Activated naive CD4-positive, alpha-beta T cell treated with anti-CD3 and anti-CD28 coated beads for 36 hours (primary cell): Measurements from ENCODE around the gene GTSE1. TPM values are rescaled to one million over a fixed set of nuclear protein-coding genes. Genes with fewer than 3 reads are reported as not detected.
"Not testable (repeated sequence)": the region's sequence is repeated elsewhere in the genome, so short reads cannot be mapped to it uniquely, and the experiment has no call there.

Experiments used
- CTCF ChIA-PET: fragments of 350-600 bp; sonication (Branson Sonifier 250); formaldehyde crosslinking; loops from one replicate; lab custom pipeline; 2021; ENCODE audit warnings: antibody characterized with exemption; lab: Charles Lee
- DNase-seq: peaks from one replicate; pipeline ENCODE4 v3.0.0-alpha.2; 2020
- H3K27ac Mint-ChIP-seq: one replicate; pipeline ENCODE4 v1.8.0; 2021; ENCODE audit warnings: mild to moderate bottlenecking, mixed read lengths
- H3K27me3 Mint-ChIP-seq: one replicate; pipeline ENCODE4 v1.8.0; 2021; ENCODE audit warnings: low read depth, mixed read lengths
- H3K36me3 Mint-ChIP-seq: one replicate; pipeline ENCODE4 v1.8.0; 2021; ENCODE audit warnings: low read depth, mixed read lengths
- H3K4me1 Mint-ChIP-seq: one replicate; pipeline ENCODE4 v1.8.0; 2021; ENCODE audit warnings: low read depth, mixed read lengths
- H3K4me3 Mint-ChIP-seq: one replicate; pipeline ENCODE4 v1.8.0; 2021; ENCODE audit warnings: mild to moderate bottlenecking, moderate library complexity, mixed read lengths
- H3K9me3 Mint-ChIP-seq: one replicate; pipeline ENCODE4 v1.8.0; 2021; ENCODE audit warnings: mixed read lengths
- intact Hi-C: fragments of 100-400 bp; cut with micrococcal nuclease; formaldehyde crosslinking; loops from one replicate; pipeline ENCODE4 v1.15.1; 2023
- total RNA-seq, 2 experiments: library from RNA; stranded (reverse); gene quantifications; one replicate each; pipeline ENCODE4 v1.2.3, GENCODE V29; 2021

The GTSE1 gene
- total RNA-seq, 2 experiments from 2014 or later = 39.7 to 39.8 TPM

DNA sequence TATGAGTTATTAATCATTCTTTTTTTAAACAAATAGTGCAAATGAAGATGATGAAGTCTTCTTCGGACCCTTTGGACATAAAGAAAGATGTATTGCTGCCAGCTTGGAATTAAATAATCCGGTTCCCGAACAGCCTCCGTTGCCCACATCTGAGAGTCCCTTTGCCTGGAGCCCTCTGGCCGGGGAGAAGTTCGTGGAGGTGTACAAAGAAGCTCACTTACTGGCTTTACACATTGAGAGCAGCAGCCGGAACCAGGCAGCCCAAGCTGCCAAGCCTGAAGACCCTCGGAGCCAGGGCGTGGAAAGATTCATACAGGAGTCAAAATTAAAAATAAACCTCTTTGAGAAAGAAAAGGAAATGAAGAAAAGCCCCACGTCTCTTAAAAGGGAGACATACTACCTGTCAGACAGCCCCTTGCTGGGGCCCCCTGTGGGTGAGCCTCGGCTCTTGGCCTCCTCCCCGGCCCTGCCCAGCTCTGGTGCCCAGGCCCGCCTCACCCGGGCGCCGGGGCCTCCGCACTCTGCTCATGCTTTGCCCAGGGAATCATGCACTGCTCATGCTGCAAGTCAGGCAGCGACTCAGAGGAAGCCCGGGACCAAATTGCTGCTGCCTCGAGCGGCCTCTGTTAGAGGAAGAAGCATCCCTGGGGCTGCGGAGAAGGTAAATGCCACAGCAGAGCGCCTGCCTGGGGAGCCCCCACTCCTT, 11.8 kb downstream of the GTSE1 start:
- Mint-ChIP-seq H3K36me3 (peaks cover 22% of the 10 kb centered on the region), H3K27ac (no peak overlapping the region), H3K9me3 (no peaks in the 10 kb centered on the region), H3K4me1 (peaks cover 2% of the 10 kb centered on the region), H3K4me3 (no peak overlapping the region), H3K27me3 (no peaks in the 10 kb centered on the region)
- intact Hi-C loops = no loop called here
- CTCF ChIA-PET = no interaction called here
- no peak for DNase-seq

DNA sequence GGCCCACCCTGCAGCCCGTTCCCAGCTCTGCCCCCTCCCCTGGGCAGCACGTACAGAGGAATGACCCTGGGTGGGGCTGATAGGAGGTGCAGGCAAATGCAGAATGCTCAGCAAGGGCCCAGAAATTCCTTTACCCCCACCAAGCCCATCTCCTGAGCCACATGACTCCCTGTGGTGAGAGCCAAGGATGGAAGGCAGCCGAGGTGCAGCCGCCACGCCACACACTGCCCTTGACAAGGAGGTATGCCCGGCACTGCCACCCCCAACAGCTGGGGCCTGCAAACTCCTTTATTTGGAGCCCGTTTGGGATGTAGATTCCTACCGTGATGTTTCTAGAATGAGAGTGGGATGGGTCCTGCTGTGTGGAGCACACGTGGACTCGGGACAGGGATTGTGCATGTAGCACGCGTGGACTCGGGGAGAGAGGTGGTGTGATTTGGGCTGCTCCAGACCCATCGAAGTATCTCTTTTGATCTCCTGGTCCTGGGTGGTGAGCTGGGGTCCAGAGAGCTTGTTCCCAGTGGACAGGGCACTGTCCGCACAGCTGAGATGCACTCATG, 12.9 kb downstream of the GTSE1 start:
- no peaks in the 10 kb centered on the region for H3K9me3 Mint-ChIP-seq
- intact Hi-C loops = loop anchor here (5.0 kb wide), 1 partner anchor 302 kb away; no protein-coding TSS in a partner anchor

DNA sequence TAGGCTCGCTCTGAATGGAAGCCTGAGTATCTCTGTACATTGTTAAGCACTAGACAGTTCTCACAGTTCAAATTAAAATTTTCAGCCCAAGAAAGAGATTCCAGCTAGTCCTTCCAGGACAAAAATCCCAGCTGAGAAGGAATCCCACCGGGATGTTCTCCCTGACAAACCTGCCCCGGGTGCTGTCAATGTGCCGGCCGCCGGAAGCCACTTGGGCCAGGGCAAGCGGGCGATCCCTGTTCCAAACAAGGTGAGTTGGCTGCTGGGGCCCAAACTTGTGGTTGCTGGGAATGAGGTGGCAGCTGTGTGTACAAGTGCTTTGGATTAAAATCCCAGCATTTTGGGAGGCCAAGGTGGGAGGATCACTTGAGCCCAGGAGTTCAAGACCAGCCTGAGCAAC, 15.4 kb downstream of the GTSE1 start:
- peaks cover 17% of the 10 kb centered on the region for H3K36me3 Mint-ChIP-seq
- intact Hi-C loops = loop anchor here (5.0 kb wide), 1 partner anchor 305 kb away; no protein-coding TSS in a partner anchor

More for the DNA sequence above, 12.9 kb downstream of the GTSE1 start:
- Mint-ChIP-seq H3K27ac (no peak overlapping the region), H3K4me3 (no peak overlapping the region), H3K4me1 (peaks cover 2% of the 10 kb centered on the region), H3K36me3 (peaks cover 19% of the 10 kb centered on the region), H3K27me3 (no peaks in the 10 kb centered on the region)
- CTCF ChIA-PET = no interaction called here
- DNase-seq = no peak

DNA sequence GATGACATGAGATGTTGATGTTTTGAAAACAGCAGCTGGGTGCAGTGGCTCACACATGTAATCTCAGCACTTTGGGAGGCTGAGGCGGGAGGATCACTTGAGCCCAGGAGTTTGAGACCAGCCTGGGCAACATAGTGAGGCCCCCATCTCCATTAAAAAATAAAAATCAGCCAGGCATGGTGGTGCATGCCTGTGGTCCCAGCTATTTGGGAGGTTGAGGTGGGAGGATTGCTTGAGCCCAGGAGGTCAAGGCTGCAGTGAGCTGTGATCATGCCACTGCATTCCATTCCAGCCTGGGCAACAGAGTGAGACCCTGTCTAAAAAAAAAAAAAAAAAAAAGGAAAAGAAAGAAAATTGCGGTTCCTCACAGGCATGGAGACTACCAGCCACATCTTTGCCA, 16.2 kb downstream of the GTSE1 start:
- not testable (repeated sequence) for H3K4me1 Mint-ChIP-seq, H3K9me3 Mint-ChIP-seq, H3K27ac Mint-ChIP-seq, H3K27me3 Mint-ChIP-seq, DNase-seq, H3K4me3 Mint-ChIP-seq
- intact Hi-C loops = loop anchor here (5.0 kb wide), 1 partner anchor 306 kb away; no protein-coding TSS in a partner anchor
- H3K36me3 Mint-ChIP-seq = peaks cover 23% of the 10 kb centered on the region
- CTCF ChIA-PET = interaction anchor here (0.9 to 2.8 kb wide), 3 partner anchors 16 to 191 kb away, joined by 3 to 14 read pairs (median 7); partner anchors contain the start of gene GTSE1

More for the DNA sequence above, 15.4 kb downstream of the GTSE1 start:
- H3K4me3 Mint-ChIP-seq = no peak overlapping the region
- DNase-seq = no peak
- H3K27ac Mint-ChIP-seq = no peak overlapping the region
- H3K9me3 Mint-ChIP-seq = no peaks in the 10 kb centered on the region
- CTCF ChIA-PET = interaction anchor here (0.9 to 2.8 kb wide), 3 partner anchors 56 to 299 kb away, joined by 3 to 14 read pairs (median 3); no protein-coding TSS in a partner anchor
- H3K4me1 Mint-ChIP-seq = no peaks in the 10 kb centered on the region
- no peaks in the 10 kb centered on the region for H3K27me3 Mint-ChIP-seq

DNA sequence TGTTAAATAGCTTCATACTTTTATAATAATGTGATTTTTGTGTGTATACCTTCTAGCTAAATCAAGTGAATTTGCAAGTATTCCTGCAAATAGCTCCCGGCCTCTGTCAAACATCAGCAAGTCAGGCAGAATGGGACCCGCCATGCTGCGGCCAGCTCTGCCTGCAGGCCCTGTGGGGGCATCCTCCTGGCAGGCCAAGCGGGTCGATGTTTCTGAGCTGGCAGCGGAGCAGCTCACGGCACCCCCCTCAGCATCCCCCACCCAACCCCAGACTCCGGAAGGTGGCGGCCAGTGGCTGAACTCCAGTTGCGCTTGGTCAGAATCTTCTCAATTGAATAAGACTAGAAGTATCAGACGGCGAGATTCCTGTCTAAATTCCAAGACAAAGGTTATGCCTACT, 19.3 kb downstream of the GTSE1 start:
- DNase-seq = no peak
- peaks cover 9% of the 10 kb centered on the region for H3K36me3 Mint-ChIP-seq
- intact Hi-C loops = no loop called here
- CTCF ChIA-PET = interaction anchor here (0.7 to 4.3 kb wide), 7 partner anchors 10 to 199 kb away, joined by 3 to 27 read pairs (median 5); no protein-coding TSS in a partner anchor
- no peaks in the 10 kb centered on the region for H3K4me1 Mint-ChIP-seq
- no peaks in the 10 kb centered on the region for H3K27me3 Mint-ChIP-seq
- no peak overlapping the region for H3K27ac Mint-ChIP-seq
- H3K9me3 Mint-ChIP-seq = no peaks in the 10 kb centered on the region
- no peak overlapping the region for H3K4me3 Mint-ChIP-seq

DNA sequence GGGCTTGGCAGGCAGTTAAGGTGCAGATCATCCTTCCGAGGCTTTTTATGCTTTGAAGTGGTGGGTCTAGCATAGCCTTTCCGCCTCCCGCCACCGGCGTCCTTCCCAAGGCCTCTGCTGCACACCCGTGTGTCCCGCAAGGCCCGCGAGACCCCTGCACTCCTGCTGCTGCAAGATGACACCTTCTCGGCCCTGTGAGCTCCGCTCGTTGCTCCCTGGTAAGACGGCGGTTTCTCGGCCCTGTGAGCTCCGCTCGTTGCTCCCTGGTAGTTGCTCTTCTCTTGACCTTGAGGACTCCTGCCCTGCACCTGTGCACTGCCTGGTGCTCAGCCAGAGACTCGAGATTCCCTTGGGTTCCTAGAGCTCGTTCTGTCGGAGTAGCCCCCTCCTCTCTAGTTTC, 21.0 kb downstream of the GTSE1 start:
- H3K9me3 Mint-ChIP-seq = no peaks in the 10 kb centered on the region
- no peaks in the 10 kb centered on the region for H3K27me3 Mint-ChIP-seq
- CTCF ChIA-PET = interaction anchor here (1.5 to 4.3 kb wide), 2 partner anchors 196 to 312 kb away, joined by 4 to 27 read pairs; no protein-coding TSS in a partner anchor
- intact Hi-C loops = no loop called here
- H3K4me3 Mint-ChIP-seq = no peak overlapping the region
- H3K27ac Mint-ChIP-seq = no peak overlapping the region
- DNase-seq = no peak
- H3K4me1 Mint-ChIP-seq = no peaks in the 10 kb centered on the region
- peaks cover 9% of the 10 kb centered on the region for H3K36me3 Mint-ChIP-seq

DNA sequence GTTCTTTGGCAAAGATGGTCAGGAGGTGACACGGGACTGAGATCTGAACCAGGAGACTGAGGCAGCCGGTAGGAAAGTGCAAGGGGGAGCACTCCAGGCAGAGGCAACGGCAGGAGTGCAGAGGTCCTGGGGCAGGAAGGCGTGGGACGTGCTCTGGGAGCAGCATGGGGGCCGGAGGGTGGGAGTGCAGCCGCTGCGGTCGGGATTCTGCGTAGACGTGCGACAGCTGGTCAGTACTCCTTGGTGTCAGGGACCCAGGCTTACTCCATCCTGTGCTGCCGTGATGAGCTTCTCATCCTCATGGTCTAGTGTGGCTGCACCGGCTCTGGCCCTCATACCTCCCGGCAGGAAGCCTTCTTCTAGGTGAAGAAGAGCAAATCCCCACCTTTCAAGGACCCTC, 21.9 kb downstream of the GTSE1 start:
- no peaks in the 10 kb centered on the region for H3K9me3 Mint-ChIP-seq
- CTCF ChIA-PET = interaction anchor here (1.5 to 4.3 kb wide), 2 partner anchors 197 to 313 kb away, joined by 4 to 27 read pairs; no protein-coding TSS in a partner anchor
- intact Hi-C loops = no loop called here
- H3K4me1 Mint-ChIP-seq = no peaks in the 10 kb centered on the region
- DNase-seq = no peak
- no peaks in the 10 kb centered on the region for H3K27me3 Mint-ChIP-seq
- H3K36me3 Mint-ChIP-seq = peaks cover 9% of the 10 kb centered on the region
- no peak overlapping the region for H3K4me3 Mint-ChIP-seq
- H3K27ac Mint-ChIP-seq = no peak overlapping the region

DNA sequence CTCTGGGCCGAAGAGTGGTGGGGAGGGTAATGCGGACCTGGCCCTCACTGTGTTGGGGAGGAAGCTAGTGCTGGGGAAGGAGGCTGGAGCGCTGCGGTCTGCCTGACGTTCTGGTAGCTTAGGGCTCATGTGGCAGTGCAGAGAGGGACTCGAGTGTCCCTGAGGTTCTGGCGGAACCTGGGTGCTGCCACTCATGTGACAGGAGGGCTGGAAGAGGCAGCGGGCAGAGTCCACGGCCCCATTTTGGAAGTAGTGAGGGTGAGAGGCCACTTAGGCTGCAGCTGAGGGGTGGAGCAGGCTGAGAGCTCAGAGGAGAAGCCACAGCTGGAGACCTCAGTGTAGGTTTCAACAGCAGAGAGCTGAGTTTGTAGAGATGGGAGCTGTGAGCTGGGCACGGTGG, 22.6 kb downstream of the GTSE1 start:
- Mint-ChIP-seq H3K9me3 (no peaks in the 10 kb centered on the region), H3K27me3 (no peaks in the 10 kb centered on the region), H3K36me3 (peaks cover 12% of the 10 kb centered on the region), H3K4me1 (no peaks in the 10 kb centered on the region), H3K27ac (no peak overlapping the region), H3K4me3 (no peak overlapping the region)
- no peak for DNase-seq
- intact Hi-C loops = no loop called here
- CTCF ChIA-PET = no interaction called here

DNA sequence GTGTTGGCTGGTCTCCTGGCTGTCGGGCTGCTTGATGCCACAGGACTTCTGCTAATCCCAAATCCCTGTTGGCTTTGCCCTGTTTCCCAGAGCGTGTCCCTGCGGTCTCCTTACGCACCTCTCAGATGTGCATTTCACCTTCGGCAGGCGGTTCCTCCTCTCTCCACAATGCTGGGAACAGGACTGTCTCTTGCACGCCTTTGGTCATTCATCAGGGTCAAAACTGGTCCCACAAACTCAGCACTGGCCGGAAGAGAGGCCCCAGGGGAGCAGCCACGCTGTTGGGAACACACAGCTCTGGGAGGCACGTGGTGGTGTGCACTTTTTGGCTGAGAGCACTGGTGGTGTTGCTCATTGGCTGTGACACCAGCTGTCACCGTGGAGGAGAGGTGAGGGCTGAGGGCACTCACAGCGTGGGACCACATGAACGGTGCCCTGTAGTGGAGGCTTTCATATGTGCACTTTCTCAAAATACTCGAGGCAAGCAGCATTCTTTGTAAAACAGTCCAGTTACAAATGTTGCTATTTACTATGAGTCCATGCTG, 23.6 kb downstream of the GTSE1 start:
- H3K4me1 Mint-ChIP-seq = no peaks in the 10 kb centered on the region
- no peaks in the 10 kb centered on the region for H3K27me3 Mint-ChIP-seq
- no peak for DNase-seq
- H3K27ac Mint-ChIP-seq = no peak overlapping the region
- H3K9me3 Mint-ChIP-seq = no peaks in the 10 kb centered on the region
- peaks cover 12% of the 10 kb centered on the region for H3K36me3 Mint-ChIP-seq
- no peak overlapping the region for H3K4me3 Mint-ChIP-seq
- CTCF ChIA-PET = no interaction called here
- intact Hi-C loops = no loop called here

DNA sequence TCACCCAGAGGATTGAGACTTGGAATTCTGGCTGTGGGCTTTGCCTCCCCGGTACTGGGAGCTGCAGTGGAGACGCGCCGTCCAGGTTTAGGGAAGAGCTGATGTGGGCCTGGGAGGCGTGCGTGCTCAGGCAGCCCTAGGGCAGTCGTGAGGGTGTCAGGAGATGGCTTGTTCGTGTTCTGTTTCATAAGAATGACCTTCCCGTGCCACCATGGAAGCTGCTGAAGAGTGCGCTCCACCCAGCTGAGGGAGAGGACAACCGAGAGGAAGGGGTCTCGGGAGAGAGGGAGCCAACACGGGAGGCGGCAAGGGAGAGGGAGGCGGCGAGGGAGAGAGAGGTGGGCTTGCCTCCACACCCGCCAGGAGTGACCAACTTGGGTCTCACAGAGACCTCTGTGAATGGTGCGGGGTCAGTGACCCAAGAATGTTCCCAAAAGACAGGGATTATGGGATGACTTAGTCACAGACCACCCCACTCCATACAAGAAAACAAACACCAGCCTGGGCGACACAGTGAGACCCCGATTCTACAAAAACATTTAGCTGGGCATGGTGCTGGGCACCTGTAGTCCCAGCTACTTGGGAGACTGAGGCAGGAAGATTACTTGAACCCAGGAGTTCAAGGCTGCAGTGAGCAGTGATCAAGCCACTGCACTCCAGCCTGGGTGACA, 24.2 kb downstream of the GTSE1 start:
- no peaks in the 10 kb centered on the region for H3K4me1 Mint-ChIP-seq
- no peak overlapping the region for H3K27ac Mint-ChIP-seq
- peaks cover 12% of the 10 kb centered on the region for H3K36me3 Mint-ChIP-seq
- DNase-seq = no peak
- CTCF ChIA-PET = interaction anchor here (0.6 kb wide), 1 partner anchor 330 kb away, joined by 3 read pairs; no protein-coding TSS in a partner anchor
- no peaks in the 10 kb centered on the region for H3K27me3 Mint-ChIP-seq
- intact Hi-C loops = no loop called here
- no peaks in the 10 kb centered on the region for H3K9me3 Mint-ChIP-seq
- H3K4me3 Mint-ChIP-seq = no peak overlapping the region

DNA sequence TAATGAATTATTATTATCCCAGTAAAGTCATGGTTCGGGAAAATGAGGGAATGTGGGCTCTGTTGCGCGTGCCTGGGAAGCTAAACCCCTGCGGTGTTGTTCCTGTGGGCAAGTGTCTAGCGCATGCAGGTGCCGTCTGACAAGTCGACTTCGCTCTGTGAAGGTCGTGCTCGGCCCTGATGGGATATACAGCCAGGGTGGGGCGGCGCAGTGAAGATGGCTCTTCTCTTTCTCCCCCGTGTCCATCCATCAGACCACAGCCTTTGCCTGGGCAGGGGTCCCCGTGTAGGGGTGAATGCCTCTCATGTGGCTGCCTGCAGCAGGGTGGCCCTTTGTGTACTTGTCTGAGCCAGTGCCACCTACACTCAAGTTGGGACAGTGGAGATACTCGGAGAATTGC, 26.0 kb downstream of the GTSE1 start:
- DNase-seq = no peak
- no peaks in the 10 kb centered on the region for H3K27me3 Mint-ChIP-seq
- no peaks in the 10 kb centered on the region for H3K4me1 Mint-ChIP-seq
- no peak overlapping the region for H3K4me3 Mint-ChIP-seq
- CTCF ChIA-PET = interaction anchor here (0.5 kb wide), 1 partner anchor 206 kb away, joined by 3 read pairs; no protein-coding TSS in a partner anchor
- H3K9me3 Mint-ChIP-seq = no peaks in the 10 kb centered on the region
- intact Hi-C loops = no loop called here
- H3K27ac Mint-ChIP-seq = no peak overlapping the region
- peaks cover 10% of the 10 kb centered on the region for H3K36me3 Mint-ChIP-seq

DNA sequence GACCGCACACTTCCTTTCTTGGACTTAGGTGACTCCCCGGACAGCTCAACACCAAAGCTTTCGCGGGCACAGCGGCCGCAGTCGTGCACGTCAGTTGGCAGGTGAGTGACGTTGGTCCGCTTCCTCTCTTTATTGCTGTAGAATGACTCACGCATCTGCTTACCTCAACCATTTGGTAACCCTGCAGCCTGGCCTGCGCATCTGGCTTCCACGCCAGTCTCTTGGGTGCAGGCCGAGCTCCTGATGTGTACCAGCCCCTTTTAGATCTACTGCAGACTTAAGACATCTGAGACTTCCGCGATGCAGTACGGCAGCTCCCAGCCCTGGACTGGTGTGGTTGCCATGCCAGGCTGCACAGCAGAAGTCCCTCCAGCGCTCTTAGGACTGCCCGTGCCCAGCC, 26.5 kb downstream of the GTSE1 start:
- Mint-ChIP-seq H3K4me1 (no peaks in the 10 kb centered on the region), H3K9me3 (no peaks in the 10 kb centered on the region), H3K27me3 (no peaks in the 10 kb centered on the region), H3K4me3 (no peak overlapping the region), H3K36me3 (peaks cover 9% of the 10 kb centered on the region), H3K27ac (no peak overlapping the region)
- CTCF ChIA-PET = interaction anchor here (0.5 kb wide), 1 partner anchor 206 kb away, joined by 3 read pairs; no protein-coding TSS in a partner anchor
- no peak for DNase-seq
- intact Hi-C loops = no loop called here
